Stimulated activated CD4-positive, alpha-beta T cell treated with anti-CD3 and anti-CD28 coated beads, Interleukin-4, amount 100 ng/mL, for 4 hours (primary cell): ENCODE measurements around the gene TBX22.
"Not testable (repeated sequence)": the region's sequence is repeated elsewhere in the genome, so short reads cannot be mapped to it uniquely, and the experiment has no call there.

Experiments
- DNase-seq, 2 experiments: peaks; one replicate each; pipeline ENCODE4 v3.0.0-alpha.2; 2020

TBX22 gene, protein sequence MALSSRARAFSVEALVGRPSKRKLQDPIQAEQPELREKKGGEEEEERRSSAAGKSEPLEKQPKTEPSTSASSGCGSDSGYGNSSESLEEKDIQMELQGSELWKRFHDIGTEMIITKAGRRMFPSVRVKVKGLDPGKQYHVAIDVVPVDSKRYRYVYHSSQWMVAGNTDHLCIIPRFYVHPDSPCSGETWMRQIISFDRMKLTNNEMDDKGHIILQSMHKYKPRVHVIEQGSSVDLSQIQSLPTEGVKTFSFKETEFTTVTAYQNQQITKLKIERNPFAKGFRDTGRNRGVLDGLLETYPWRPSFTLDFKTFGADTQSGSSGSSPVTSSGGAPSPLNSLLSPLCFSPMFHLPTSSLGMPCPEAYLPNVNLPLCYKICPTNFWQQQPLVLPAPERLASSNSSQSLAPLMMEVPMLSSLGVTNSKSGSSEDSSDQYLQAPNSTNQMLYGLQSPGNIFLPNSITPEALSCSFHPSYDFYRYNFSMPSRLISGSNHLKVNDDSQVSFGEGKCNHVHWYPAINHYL

DNA sequence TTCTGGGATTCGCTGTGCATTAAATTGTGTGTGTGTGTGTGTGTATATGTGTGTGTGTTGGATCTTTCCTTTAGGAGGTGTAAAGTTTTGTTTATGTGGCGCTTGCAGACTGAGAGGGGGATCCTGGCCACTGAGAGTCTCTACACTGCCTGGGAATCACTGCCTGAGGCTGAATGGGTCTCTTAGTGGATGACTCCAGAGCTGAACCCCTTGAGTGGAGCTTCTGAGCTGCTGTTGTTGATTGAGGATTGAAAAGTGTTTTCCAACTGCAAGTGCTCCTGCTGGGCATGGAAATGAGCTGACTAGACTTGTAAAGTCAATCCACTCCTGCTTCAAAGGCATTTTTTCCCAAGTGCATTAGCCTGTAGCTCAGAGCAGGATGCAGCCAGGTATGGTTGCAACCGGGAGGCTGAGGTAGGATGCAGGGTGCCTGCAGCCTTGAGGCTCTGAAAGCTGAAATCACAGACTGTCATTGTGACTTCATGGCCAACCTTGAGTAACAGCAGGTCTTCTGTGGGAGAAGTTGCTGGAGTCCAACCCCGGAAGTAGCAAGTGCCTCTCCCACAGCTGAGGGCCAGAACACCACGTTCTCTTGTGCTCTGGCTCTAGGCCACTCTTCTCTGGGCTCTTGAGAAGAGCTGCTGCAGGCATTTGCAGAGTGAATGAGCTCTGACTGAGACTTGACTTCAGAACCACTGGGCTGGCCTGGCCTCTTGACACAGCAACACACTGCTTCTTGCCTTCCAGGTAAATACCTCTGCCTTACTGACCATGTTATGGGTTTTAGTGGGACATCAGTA lies at the start of gene TBX22:
Gene TBX22, plus strand, starts transcription at position 613 of the 800 bp plus-strand sequence. CDS start 7,517 bp downstream, outside the sequence.
- DNase-seq: no peak

DNA sequence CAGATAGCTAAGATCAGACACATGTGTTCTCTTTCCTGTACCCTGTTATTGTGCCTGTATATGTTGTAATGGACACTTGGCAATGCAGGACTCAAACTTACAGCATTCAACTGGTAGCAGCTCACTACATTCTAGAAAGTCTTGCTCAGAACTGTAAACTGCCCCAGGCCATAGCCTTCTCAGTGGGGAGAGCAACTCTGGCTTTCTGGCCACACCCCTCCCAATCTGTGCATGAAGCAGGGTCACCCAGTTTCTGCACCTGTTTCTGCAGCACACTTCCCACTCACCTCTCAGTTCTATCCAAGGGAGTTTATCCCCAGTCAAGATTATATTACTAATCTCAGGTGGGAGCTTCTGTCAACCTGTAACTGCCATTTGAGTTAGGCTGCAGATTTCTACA lies 38.9 kb upstream of the TBX22 start:
- no peak for DNase-seq

DNA sequence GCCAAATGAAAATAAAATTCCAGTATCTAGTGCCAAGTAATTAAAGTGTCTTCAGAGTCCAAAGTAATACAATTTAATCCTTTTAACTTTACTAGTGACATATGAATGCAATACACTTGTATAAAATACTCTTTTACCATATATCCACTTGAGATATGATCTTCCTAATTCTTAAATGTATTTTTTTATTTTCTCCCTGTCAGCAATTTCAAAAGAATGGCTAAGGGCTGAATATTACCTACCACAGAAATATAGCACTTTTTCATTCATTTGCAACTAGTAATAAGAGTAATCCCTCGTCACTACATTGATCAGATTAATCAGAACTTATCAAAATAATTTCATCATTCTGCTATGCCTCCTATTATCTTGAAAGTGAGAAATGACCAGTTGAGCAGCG lies 10.1 kb upstream of the TBX22 start:
- no peak for DNase-seq

DNA sequence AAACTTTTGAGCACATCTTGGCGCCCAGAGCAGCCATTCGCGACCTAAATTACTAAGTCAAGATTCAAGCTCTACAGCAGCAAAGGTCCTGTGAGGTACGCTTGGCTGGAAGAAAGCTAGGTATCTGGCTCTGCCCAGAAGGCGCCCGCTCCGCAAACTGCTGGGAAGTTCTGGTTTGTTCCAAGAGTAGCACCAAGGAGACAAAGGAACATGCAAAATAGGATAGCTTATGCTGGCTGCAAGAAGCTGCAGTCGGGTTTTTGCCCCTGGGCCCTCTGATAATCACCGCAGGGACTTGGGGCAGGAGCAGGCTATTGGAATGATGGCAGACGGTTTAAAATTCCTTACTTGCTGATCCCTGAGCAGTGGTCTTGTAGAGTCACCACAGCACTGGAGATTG lies 3.0 kb upstream of the TBX22 start:
- no peak for DNase-seq

DNA sequence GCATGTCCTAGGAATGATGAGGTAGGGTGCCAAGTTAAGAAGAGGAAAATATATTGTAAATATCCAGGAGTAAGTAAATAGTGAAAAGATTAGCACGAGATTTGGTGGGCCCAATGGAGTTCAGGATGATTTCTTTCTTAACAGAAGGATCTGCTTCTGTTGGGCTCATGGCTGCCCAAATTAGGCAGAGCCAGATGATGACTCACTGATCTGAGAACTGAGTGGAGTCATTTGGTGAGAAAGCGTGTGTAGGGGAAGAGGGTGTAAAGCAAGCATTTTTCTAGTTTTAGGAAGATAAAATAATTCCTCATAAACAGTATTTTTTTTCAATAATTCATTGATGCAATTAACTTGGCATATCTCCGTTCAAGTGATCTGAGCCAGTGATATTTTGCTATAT lies 1.6 kb downstream of the TBX22 start:
- DNase-seq: no peak

DNA sequence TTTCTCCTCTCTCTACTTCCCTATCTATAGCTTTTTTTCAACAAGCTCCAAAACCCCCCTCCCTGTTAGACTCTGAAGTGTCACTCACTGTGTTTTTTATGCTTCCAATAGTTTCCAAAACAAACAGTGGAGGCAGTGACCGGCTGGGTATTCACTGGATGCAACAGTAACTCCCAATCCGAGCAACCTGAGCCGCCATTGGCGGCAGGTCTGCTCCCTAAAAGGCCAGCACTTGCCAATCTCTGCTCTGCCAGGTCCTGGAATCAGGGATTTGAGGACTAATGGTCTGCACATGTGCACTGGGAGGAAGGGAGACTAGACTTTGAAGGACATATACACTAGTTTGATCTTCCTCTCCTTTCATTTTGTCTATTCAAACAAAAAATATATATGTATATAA lies 7.1 kb downstream of the TBX22 start:
- DNase-seq: no peak

DNA sequence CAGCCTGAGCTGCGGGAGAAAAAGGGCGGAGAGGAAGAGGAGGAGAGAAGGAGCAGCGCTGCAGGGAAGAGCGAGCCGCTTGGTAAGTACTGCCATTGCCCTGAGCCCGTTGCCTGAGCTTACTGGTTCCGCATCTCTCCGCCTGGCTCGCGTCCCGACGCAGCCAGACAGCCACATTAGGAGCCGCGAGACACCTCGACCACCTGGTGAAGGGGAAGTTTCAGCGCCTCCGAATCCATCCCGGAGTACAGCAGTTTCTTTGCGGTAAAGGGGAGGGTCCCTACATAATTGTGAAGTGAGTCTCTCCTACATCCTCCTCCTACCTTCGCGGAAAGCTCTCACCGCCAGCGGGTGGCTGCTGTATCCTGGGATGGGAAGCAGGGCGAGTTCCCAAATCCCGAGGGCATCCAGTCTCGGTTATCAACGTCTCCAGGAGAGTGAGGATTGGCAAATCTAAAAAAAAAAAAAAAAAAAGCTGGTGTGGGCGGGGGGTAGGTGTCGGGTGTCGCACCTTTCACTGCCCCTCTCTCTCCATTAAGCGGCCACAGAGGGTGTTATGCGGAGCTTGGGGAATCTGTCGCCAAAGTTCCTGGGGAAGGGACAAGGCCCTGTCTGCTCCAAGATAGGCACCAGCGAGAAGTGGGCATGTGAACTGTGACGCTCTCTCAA lies 7.9 kb downstream of the TBX22 start:
- DNase-seq: no peak

DNA sequence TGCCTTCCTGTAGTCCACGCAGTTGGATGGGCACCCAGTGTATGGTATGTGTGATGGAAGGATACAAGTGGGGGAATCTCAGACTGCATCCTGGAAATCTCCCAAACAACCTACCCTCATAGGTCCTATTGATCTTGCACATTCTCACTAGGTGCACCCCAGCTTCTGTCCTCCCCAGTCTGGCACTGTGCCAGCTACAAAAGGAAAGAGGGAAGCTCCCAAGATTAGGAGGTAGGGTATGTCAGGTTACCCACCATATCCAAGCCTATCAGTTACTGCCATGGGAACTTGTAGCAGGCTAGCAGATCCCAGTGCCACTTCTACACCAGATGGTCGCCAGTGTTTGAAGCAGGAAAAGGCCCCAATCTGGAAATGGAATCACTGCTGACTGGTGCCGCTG lies 11.6 kb downstream of the TBX22 start:
- no peak for DNase-seq

DNA sequence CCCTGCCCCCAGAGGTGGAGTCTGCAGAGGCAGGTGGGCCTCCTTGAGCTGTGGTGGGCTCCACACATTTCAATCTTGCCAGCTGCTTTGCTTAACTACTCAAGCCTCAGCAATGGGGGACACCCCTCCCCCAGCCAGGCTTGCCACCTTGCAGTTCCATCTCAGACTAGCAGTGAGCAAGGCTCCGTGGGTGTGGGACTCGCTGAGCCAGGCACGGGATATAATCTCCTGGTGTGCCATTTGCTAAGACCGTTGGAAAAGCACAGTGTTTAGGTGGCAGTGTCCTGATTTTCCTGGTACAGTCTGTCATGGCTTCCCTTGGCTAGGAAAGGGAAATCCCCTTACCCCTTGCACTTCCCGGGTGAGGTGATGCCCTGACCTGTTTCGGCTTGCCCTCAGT lies 51.6 kb downstream of the TBX22 start:
- not testable (repeated sequence) for DNase-seq

DNA sequence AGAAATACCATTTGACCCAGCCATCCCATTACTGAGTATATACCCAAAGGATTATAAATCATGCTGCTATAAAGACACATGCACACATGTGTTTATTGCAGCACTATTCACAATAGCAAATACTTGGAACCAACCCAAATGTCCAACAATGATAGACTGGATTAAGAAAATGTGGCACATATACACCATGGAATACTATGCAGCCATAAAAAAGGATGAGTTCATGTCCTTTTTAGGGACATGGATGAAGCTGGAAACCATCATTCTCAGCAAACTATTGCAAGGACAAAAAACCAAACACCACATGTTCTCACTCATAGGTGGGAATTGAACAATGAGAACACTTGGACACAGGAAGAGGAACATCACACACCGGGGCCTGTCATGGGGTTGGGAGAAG lies 61.1 kb downstream of the TBX22 start:
- DNase-seq: not testable (repeated sequence)
